HepG2 (cell line): ENCODE data around the gene MAPK12. TPM values are rescaled to one million over a fixed set of nuclear protein-coding genes. Genes with fewer than 3 reads are reported as not detected.
A peak's percentile ranks its signal among the peaks of the same experiment; 100 is the strongest.

Source experiments
- CBX2 ChIP-seq, 2 experiments: fragments of 200-600 bp in 1 of 2; sonication (generic); formaldehyde crosslinking in 1 of 2; IDR thresholded peaks; 2 replicates each; pipeline versions ENCODE4 v1.7.0 to v1.8.1; 2018 to 2022; ENCODE audit warnings: low read depth in 2 of 2, low read length in 1 of 2, mild to moderate bottlenecking in 1 of 2, missing genetic modification reagents in 1 of 2
- EZH2 ChIP-seq: conservative IDR thresholded peaks from 2 replicates; pipeline ENCODE4 v1.6.1; 2012; ENCODE audit warnings: mild to moderate bottlenecking, low read depth, low read length, moderate library complexity
- HNF4A ChIP-seq: sonication (generic); formaldehyde crosslinking; IDR thresholded peaks from 2 replicates; pipeline ENCODE4 v1.4.0; 2020; ENCODE audit warnings: missing genetic modification reagents
- KMT2A ChIP-seq: sonication (generic); formaldehyde crosslinking; IDR thresholded peaks from 2 replicates; pipeline ENCODE4 v1.4.0; 2020; ENCODE audit warnings: missing genetic modification reagents
- MTA1 ChIP-seq: sonication (generic); formaldehyde crosslinking; IDR thresholded peaks from 2 replicates; pipeline ENCODE4 v1.4.0; 2020; ENCODE audit warnings: missing genetic modification reagents, mild to moderate bottlenecking, borderline replicate concordance
- MYPOP ChIP-seq: sonication (generic); formaldehyde crosslinking; IDR thresholded peaks from 2 replicates; pipeline ENCODE4 v1.8.1; 2023; ENCODE audit warnings: mild to moderate bottlenecking, moderate library complexity, missing genetic modification reagents
- NR2F6 ChIP-seq, 2 experiments: IDR thresholded peaks; 2 replicates each; pipeline ENCODE4 v1.6.1; 2016; ENCODE audit warnings: antibody characterized with exemption in 1 of 2, mild to moderate bottlenecking in 1 of 2
- PHF8 ChIP-seq: sonication (generic); formaldehyde crosslinking; IDR thresholded peaks from 2 replicates; pipeline ENCODE4 v1.5.0; 2020; ENCODE audit warnings: missing genetic modification reagents
- PRDM15 ChIP-seq: sonication (generic); formaldehyde crosslinking; IDR thresholded peaks from 2 replicates; pipeline ENCODE4 v1.4.0; 2020; ENCODE audit warnings: missing genetic modification reagents
- RXRB ChIP-seq: IDR thresholded peaks from 2 replicates; pipeline ENCODE4 v1.6.1; 2016; ENCODE audit warnings: borderline replicate concordance, missing genetic modification reagents, missing compliant biosample characterization
- SRSF9 ChIP-seq: fragments of 200-400 bp; formaldehyde crosslinking; IDR thresholded peaks from 2 replicates; pipeline ENCODE4 v1.6.1; 2018; ENCODE audit warnings: borderline replicate concordance, mild to moderate bottlenecking, low read depth, low read length; ENCODE audit not compliant: insufficient read depth, poor library complexity, severe bottlenecking
- STAT5B ChIP-seq: sonication (generic); formaldehyde crosslinking; IDR thresholded peaks from 2 replicates; pipeline ENCODE4 v1.4.0; 2020; ENCODE audit warnings: missing genetic modification reagents
- YEATS4 ChIP-seq: sonication (generic); formaldehyde crosslinking; IDR thresholded peaks from 2 replicates; pipeline ENCODE4 v1.4.0; 2020; ENCODE audit warnings: missing genetic modification reagents, borderline replicate concordance
- ZBTB37 ChIP-seq: sonication (generic); formaldehyde crosslinking; IDR thresholded peaks from 2 replicates; pipeline ENCODE4 v1.4.0; 2020; ENCODE audit warnings: mild to moderate bottlenecking, missing genetic modification reagents
- ZBTB7B ChIP-seq: sonication (generic); formaldehyde crosslinking; IDR thresholded peaks from 2 replicates; pipeline ENCODE4 v1.4.0; 2020; ENCODE audit warnings: missing genetic modification reagents
- ZFAT ChIP-seq: sonication (generic); formaldehyde crosslinking; conservative IDR thresholded peaks from 2 replicates; pipeline ENCODE4 v1.8.1; 2023; ENCODE audit warnings: missing genetic modification reagents, inconsistent platforms
- ZFP36L1 ChIP-seq: sonication (generic); formaldehyde crosslinking; IDR thresholded peaks from 2 replicates; pipeline ENCODE4 v1.8.0; 2022; ENCODE audit warnings: mild to moderate bottlenecking, missing genetic modification reagents, moderate library complexity
- ZMAT5 ChIP-seq: sonication (generic); formaldehyde crosslinking; IDR thresholded peaks from 2 replicates; pipeline ENCODE4 v1.5.0; 2020; ENCODE audit warnings: mild to moderate bottlenecking, low read depth, missing genetic modification reagents, borderline replicate concordance
- ZNF333 ChIP-seq: sonication (generic); formaldehyde crosslinking; IDR thresholded peaks from 2 replicates; pipeline ENCODE4 v1.4.0; 2020; ENCODE audit warnings: mild to moderate bottlenecking, missing genetic modification reagents, borderline replicate concordance
- ZNF800 ChIP-seq: sonication (generic); formaldehyde crosslinking; IDR thresholded peaks from 2 replicates; pipeline ENCODE4 v1.4.0; 2020; ENCODE audit warnings: missing genetic modification reagents
- ZSCAN31 ChIP-seq: sonication (generic); formaldehyde crosslinking; IDR thresholded peaks from 2 replicates; pipeline ENCODE4 v1.5.0; 2020; ENCODE audit warnings: low read depth, mild to moderate bottlenecking, missing genetic modification reagents
- polyA plus RNA-seq, 8 experiments: library from polyadenylated mRNA; depleted of rRNA in 3 of 8; stranded (reverse) in 7 of 8; unstranded in 1 of 8; fragments of >200 nt; fragmentation: Illumina TruSeq in 4 of 8; extraction: Trizol in 4 of 8; gene quantifications; 2 replicates each; pipeline versions ENCODE4 v1.2.1 to v1.2.3, GENCODE V29; 2011 to 2016; ENCODE audit warnings: low read depth in 4 of 8, missing spikeins in 1 of 8, mixed read lengths in 1 of 8; ENCODE audit not compliant: insufficient read depth in 1 of 8
- total RNA-seq, 5 experiments: library from RNA; depleted of rRNA; stranded (reverse); fragments of >200 nt; fragmentation: Illumina TruSeq; extraction: Trizol; gene quantifications; 2 replicates each; pipeline ENCODE4 v1.2.3, GENCODE V29; 2016; ENCODE audit warnings: low read depth in 1 of 5

The MAPK12 gene
- total and polyA plus RNA-seq, 2 of the 13 experiments (the other 11 are each of a cell fraction or from before 2014, with no cell fraction given): 22.2 to 23.3 TPM

GRCh38 chr22:50310031-50310722 is 48.7 kb upstream of the MAPK12 start (continued):
- TF ChIP-seq STAT5B (CRISPR knock-in tag) (no peak), NR2F6 (IDR thresholded peaks at IDR 0.05) (no peak), NR2F6 (CRISPR knock-in tag; IDR thresholded peaks at IDR 0.05) (peak; percentile 25; the same call in 1 of the 2 replicates), RXRB (CRISPR knock-in tag) (no peak), PRDM15 (CRISPR knock-in tag) (no peak), ZBTB37 (no peak), YEATS4 (CRISPR knock-in tag) (no peak), HNF4A (CRISPR knock-in tag) (peak; percentile 50), ZSCAN31 (CRISPR knock-in tag) (no peak), CBX2 (IDR thresholded peaks at IDR 0.05; ENCODE audit: low read depth, low read length) (no peak), CBX2 (CRISPR knock-in tag; IDR thresholded peaks at IDR 0.05; ENCODE audit: low read depth) (no peak), ZBTB7B (CRISPR knock-in tag) (no peak), ZFP36L1 (CRISPR knock-in tag) (no peak), ZMAT5 (CRISPR knock-in tag) (no peak), ZNF333 (CRISPR knock-in tag) (no peak), EZH2 (no peak), MYPOP (peak; percentile 47; the same call in 1 of the 2 replicates), ZNF800 (no peak), SRSF9 (no peak), MTA1 (peak; percentile 16; the same call in 1 of the 2 replicates), PHF8 (CRISPR knock-in tag) (no peak), ZFAT (no peak), KMT2A (no peak)
